NCI-H526 treated with DMSO at 0.1 percent for 48 hours (cell line): Measurements from ENCODE around the gene DRGX.

Experiments used
- DNase-seq: peaks from one replicate; lab custom pipeline; 2025; lab: John Stamatoyannopoulos, UW

Gene DRGX

DNA sequence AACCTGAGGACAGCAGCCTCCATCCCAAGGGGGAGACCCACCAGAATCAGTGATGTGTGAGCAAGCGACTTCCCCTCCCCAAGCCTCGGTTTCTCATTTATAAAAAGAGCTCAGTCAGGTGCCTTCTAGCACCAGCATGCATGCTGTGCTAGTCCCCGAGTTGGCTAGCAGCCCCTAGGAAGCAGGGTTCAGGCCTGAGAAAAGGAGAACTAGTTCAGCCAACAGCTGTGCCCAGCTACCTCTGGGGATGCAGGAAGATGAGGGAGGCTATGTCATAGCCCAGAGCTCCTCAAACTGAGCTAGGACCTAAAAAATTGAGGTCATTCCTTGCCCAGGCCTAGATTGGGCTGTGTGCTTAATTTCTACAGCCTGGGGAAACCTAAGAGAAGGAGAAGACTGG, 13.7 kb downstream of the DRGX start:
- no peak for DNase-seq

GRCh38 chr10:49381111-49381900, 14.6 kb downstream of the DRGX start:
- DNase-seq, result no peak

- no peak for DNase-seq
These were observed 16.1 kb downstream of the DRGX start for GRCh38 chr10:49379596-49380410.

- no peak for DNase-seq
These were observed 18.6 kb downstream of the DRGX start for GRCh38 chr10:49377256-49377655.

- no peak for DNase-seq
These were observed 20.3 kb downstream of the DRGX start for GRCh38 chr10:49375611-49376010.

DNA sequence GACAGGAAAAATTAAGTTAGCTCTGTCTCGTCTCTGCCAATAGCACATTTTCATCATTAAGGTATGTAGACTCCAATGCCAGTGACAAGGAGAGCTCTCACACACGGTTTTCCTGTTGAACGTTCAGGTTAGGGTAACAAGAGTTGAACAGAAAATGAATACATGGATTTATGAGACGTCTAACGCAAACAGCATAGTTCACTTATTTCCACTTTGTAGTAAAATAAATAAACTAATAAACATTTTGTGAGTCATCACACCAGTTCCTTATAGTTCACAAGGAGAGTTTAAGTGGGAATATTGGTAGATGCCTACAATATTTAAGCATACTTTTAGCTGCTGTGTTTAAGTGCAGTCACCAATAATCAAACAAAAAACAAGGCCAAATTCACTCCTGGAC, 21.1 kb downstream of the DRGX start:
- no peak for DNase-seq

- DNase-seq, result no peak
These were observed 22.5 kb downstream of the DRGX start for GRCh38 chr10:49373361-49373760.

DNA sequence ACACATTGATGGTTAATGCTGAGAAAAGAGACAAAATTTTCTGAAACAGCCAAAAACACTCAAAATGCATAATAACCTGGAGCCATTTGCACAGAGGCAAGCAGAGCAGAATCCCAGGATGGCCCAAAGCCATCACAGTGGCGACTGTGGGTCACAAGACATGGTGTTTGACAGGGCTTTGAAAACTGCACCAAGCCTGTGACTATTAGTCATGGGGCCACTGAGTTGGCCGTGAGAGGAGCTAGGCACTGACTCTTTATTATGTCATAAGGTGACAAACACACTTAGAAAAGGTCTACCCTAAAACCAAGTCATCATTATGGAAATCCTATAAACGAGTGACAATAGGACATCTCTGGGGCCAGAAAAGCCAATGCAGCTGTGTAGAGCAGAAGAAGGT, 23.9 kb downstream of the DRGX start:
- DNase-seq, result no peak

DNA sequence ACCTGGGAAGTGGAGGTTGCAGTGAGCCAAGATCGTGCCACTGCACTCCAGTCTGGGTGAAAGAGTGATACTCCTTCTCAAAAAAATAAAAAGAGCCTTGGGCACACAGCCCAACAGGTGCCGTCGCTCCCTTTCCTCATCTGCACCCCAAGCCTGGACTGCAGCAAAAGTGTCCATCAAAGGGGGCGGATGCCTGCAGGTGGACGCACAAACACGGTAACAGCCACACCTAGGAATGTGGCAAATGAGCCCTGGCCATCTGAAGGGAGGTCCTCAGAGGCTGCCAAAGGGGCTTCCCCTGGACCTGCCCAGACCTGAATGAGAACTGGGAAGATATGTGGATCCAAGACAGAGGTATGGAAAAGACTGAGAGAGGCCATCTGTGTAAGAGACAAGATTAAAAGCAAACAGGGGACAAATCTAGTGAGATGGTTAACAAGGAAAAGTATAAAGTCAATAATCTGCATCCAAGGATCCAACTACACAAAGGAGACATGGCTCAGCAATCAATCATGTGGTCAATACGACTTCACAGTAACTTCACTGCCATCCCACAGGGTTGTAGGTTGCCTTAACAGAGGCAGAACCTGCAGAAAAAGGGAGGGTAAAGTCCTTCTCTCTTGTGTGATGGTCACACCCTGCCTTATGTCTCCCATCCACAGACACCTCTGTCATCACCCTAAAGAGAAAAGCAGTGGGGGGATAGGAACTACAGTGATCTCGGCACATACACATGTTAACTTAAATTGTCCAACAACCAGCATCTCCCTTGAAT, 25.4 kb downstream of the DRGX start:
- no peak for DNase-seq

DNA sequence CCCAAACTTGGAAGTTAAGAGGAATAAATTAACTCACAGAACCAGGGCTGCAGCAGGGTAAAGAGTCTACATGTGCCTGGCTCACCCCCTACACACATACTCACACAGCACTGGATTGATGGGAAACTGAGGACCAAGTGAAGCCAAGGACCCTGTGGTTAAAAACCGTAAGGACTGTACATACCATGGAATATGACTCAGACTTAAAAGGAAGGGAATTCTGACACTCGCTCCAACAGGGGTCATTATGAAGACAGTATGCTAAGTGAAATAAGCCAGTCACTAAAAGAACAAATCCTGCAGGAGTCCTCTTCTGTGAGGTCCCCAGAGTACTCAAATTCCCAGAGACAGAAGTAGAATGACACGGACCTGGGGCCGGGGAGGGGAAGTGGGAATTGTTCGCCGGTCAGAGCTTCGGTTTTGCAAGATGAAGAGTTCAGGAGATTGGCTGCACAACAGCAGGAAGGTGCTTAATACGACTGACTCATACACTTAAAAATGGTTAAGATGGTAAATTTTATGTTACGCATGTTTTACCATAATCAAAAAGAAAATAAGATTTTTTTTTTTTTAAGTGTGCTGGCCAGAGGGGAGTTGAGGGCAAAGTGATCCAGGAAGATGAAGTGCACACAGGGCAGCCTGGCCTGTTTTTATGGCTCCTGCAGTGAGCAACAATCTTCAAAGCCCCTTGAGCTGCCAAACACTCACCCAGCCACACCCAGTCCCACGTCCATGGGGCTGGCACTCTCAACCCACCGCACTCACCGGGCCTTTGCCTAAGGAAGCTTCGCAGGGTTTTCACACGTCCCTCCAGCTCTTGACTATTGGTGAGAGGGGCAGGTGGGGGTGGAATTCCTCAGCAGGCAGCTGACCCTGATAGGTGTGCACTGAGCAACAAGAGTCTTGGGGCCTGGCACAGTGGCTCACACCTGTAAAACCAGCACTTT, 26.4 kb downstream of the DRGX start:
- no peak for DNase-seq

DNA sequence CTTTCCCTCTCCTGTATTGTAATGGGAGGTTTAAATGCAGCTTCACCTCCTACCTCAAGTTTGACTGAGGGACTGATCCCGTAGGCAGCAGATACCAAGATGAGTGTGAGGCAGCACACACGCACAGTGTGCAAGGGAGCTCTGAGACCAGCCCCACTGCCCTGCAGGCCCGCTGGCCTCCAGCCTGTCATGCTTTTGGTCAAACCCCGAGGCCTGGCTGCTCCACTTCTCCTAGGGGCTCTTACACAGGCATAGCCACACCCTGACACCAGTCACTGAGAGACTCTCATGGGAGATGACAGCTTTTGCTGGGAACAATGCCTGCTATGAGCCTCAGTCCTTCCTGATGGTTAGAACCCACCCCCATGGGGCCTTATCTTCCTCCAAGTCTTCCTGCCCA, 27.6 kb downstream of the DRGX start:
- no peak for DNase-seq

- no peak for DNase-seq
These were observed 28.3 kb downstream of the DRGX start for GRCh38 chr10:49367600-49367999.

DNA sequence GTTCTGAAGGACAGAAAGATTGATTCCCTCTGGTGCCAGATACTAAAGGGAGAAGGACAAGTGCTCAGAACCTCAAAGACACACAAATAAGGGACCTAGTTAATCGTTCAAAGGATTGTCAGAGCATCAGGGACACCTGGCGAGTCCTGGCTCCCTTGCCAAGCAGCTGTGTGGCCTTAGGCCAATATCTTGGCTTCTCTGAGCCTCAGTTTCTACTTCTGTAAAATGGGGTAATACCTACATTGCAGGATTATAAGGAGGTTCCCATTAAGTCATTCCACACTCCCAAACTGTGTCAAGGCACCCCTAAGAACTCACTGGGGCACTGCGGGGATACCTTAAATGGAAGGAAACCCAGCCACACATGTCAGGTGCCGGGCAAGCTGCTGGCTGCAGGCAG, 29.4 kb downstream of the DRGX start:
- DNase-seq, result no peak

DNA sequence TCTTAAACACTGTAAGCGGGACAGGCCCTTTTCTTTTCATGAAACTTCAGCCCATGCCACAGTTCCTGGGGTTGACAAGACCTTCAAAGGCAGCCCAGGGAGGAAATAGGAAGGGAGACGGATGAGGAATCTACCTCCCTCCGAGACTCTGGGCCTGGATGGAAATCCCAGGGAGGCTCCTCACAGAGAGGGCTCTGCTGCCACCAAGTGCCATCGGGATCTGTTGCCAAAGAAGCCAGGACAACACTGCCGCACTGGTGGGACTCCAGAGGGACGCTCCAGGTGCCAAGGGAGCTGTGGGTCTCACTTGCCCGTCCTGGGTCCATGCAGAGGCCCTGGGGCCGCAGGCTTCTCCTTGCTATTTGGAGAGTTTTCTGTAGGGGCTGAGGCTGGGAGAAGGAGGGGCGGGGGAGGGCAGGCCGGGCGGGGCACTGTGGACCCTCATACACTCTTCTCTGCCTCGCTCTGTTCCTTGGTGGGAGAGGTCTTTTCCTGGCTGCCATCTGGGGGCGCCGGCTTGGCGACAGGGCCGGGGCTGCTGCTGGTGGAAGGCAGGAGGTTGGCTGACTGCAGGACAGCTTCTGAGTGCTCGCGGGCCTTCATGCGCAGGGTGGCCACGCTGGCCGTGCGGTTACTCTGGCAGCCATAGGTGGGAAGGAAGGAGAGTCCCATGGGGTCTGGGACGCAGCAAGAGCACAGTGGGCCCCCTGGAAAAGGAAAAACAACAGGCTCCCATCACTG, 30.0 kb downstream of the DRGX start:
- DNase-seq, result no peak

- no peak for DNase-seq
These were observed 30.6 kb downstream of the DRGX start for GRCh38 chr10:49365275-49365674.

DNA sequence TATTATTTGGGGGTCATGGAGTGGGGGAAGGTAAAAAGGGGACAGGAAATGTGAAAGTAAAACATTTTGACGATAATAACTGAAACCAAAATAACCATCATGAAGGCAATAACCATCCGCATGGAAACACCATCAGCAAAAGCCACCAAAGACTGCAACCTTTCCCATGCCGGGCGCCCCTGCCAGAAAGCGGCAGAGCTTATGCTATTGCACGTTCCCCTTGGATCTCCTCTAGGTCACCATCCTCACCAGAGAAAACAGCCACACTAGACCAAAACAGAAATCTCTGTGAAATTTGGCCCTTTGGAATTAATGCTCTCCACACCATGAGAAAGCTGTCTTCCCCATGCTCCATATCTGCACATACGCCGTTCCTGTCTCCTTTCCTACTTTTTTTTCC, 31.1 kb downstream of the DRGX start:
- DNase-seq, result no peak

GRCh38 chr10:49364051-49364450, 31.8 kb downstream of the DRGX start:
- no peak for DNase-seq

DNA sequence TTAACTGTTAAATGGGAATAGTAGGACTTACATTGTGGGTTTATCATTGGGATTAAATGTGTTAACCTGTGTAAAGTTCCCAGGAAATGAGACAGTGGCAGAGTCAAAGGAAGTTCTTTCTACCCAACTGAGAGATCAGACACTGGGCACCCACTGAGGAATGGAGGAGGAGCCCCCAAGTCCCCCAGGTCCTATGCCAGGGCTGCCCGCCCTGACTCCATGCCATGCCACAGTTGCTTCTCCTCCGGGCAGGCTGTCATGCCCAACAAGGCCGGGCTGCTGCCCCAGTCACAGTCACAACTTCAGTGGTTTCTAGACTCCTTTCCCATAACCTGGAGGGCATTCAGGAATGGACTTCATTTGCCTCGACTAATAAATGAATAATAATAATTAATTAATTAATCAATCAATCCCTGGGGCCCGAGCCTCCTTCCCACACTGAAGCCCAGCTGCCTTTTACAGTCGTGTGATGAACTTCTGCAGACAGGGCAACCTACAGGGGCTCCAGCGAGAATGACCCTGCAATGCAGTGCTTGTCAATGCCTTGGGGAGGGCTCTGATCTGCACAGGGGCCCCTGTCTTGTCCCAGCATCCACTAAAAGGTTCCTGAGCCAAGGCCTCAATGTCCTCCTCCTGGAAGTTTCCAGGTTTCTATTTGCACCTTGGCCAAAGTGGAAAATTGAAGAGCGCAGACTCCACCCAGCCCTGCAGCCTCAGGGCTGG, 32.4 kb downstream of the DRGX start:
- DNase-seq, result no peak

GRCh38 chr10:49362596-49363260, 33.2 kb downstream of the DRGX start:
- no peak for DNase-seq
